H9 (cell line): Measurements from ENCODE around the gene AP5M1. TPM values are rescaled to one million over a fixed set of nuclear protein-coding genes. Genes with fewer than 3 reads are reported as not detected.
A peak's percentile ranks its signal among the peaks of the same experiment; 100 is the strongest.

Experiments used
- DNase-seq: peaks from one replicate; pipeline ENCODE4 v3.0.0-alpha.2; 2017
- H2AFZ ChIP-seq: one replicate; pipeline ENCODE4 v1.6.1; 2013; ENCODE audit warnings: mild to moderate bottlenecking, low read length, control low read depth, moderate library complexity
- H2AK5ac ChIP-seq: 2 replicates; pipeline ENCODE4 v1.6.1; 2013; ENCODE audit warnings: low read length, control low read depth, mixed read lengths; ENCODE audit not compliant: insufficient read length
- H2BK120ac ChIP-seq: one replicate; pipeline ENCODE4 v1.6.1; 2013; ENCODE audit warnings: low read depth, mild to moderate bottlenecking, low read length, control low read depth, inconsistent platforms; ENCODE audit not compliant: poor library complexity, severe bottlenecking
- H2BK12ac ChIP-seq: 2 replicates; pipeline ENCODE4 v1.6.1; 2013; ENCODE audit warnings: low read length, control low read depth, mixed read lengths, low read depth; ENCODE audit not compliant: insufficient read length
- H2BK15ac ChIP-seq: 2 replicates; pipeline ENCODE4 v1.6.1; 2013; ENCODE audit warnings: low read depth, low read length, control low read depth
- H2BK20ac ChIP-seq: one replicate; pipeline ENCODE4 v1.6.1; 2013; ENCODE audit warnings: low read depth, mild to moderate bottlenecking, low read length, control low read depth, inconsistent platforms; ENCODE audit not compliant: poor library complexity, severe bottlenecking
- H2BK5ac ChIP-seq: 2 replicates; pipeline ENCODE4 v1.6.1; 2013; ENCODE audit warnings: low read length, control low read depth, mixed read lengths; ENCODE audit not compliant: insufficient read length
- H3K14ac ChIP-seq: 2 replicates; pipeline ENCODE4 v1.6.1; 2013; ENCODE audit warnings: low read length, control low read depth; ENCODE audit not compliant: insufficient read depth
- H3K18ac ChIP-seq: 2 replicates; pipeline ENCODE4 v1.6.1; 2013; ENCODE audit warnings: low read depth, mild to moderate bottlenecking, mixed read lengths, low read length, control low read depth; ENCODE audit not compliant: insufficient read length
- H3K23ac ChIP-seq: 2 replicates; pipeline ENCODE4 v1.6.1; 2013; ENCODE audit warnings: low read length, control low read depth, mixed read lengths, low read depth; ENCODE audit not compliant: insufficient read length
- H3K23me2 ChIP-seq: 2 replicates; pipeline ENCODE4 v1.6.1; 2013; ENCODE audit warnings: low read depth, mild to moderate bottlenecking, mixed read lengths, low read length, control low read depth; ENCODE audit not compliant: insufficient read length, poor library complexity, severe bottlenecking
- H3K27ac ChIP-seq: 2 replicates; pipeline ENCODE4 v1.5.1; 2013; ENCODE audit warnings: low read length, control low read depth, mixed read lengths, low read depth; ENCODE audit not compliant: insufficient read length
- H3K27me3 ChIP-seq: 2 replicates; pipeline ENCODE4 v1.6.1; 2013; ENCODE audit warnings: low read length, control low read depth, inconsistent platforms; ENCODE audit not compliant: insufficient read depth
- H3K4ac ChIP-seq: 2 replicates; pipeline ENCODE4 v1.6.1; 2013; ENCODE audit warnings: low read depth, mild to moderate bottlenecking, control low read depth, inconsistent platforms, low read length, moderate library complexity
- H3K4me1 ChIP-seq: 2 replicates; pipeline ENCODE4 v1.6.1; 2013; ENCODE audit warnings: low read length, control low read depth, inconsistent platforms; ENCODE audit not compliant: insufficient read depth
- H3K4me2 ChIP-seq: 2 replicates; pipeline ENCODE4 v1.6.1; 2013; ENCODE audit warnings: low read length, control low read depth, mixed read lengths; ENCODE audit not compliant: insufficient read length, insufficient read depth
- H3K56ac ChIP-seq: 2 replicates; pipeline ENCODE4 v1.6.1; 2013; ENCODE audit warnings: low read depth, mild to moderate bottlenecking, mixed read lengths, low read length, control low read depth; ENCODE audit not compliant: insufficient read length
- H3K79me1 ChIP-seq: 2 replicates; pipeline ENCODE4 v1.6.1; 2013; ENCODE audit warnings: low read depth, mild to moderate bottlenecking, moderate library complexity, low read length, control low read depth, inconsistent platforms; ENCODE audit not compliant: insufficient read depth, poor library complexity, severe bottlenecking
- H3K79me2 ChIP-seq: 2 replicates; pipeline ENCODE4 v1.6.1; 2013; ENCODE audit warnings: low read length, control low read depth, inconsistent platforms; ENCODE audit not compliant: insufficient read depth
- H3K9ac ChIP-seq: 2 replicates; pipeline ENCODE4 v1.6.1; 2013; ENCODE audit warnings: low read length, control low read depth, mixed read lengths; ENCODE audit not compliant: insufficient read length; ENCODE audit errors: extremely low read depth
- H3K9me3 ChIP-seq: one replicate; pipeline ENCODE4 v1.6.1; 2013; ENCODE audit warnings: low read depth, low read length, inconsistent platforms; ENCODE audit not compliant: control insufficient read depth
- H3T11ph ChIP-seq: one replicate; pipeline ENCODE4 v1.6.1; 2013; ENCODE audit warnings: mild to moderate bottlenecking, low read length, control low read depth, inconsistent platforms
- H4K20me1 ChIP-seq: one replicate; pipeline ENCODE4 v1.6.1; 2013; ENCODE audit not compliant: control insufficient read depth, insufficient read length, insufficient read depth
- H4K5ac ChIP-seq: 2 replicates; pipeline ENCODE4 v1.6.1; 2013; ENCODE audit warnings: low read depth, mild to moderate bottlenecking, mixed read lengths, low read length, control low read depth; ENCODE audit not compliant: insufficient read length
- H4K8ac ChIP-seq: replicated peaks from 2 replicates; pipeline ENCODE4 v1.6.1; 2013; ENCODE audit warnings: low read length, control low read depth, mixed read lengths, low read depth; ENCODE audit not compliant: insufficient read length
- H4K91ac ChIP-seq: 2 replicates; pipeline ENCODE4 v1.6.1; 2013; ENCODE audit warnings: low read depth, mild to moderate bottlenecking, moderate library complexity, mixed read lengths, low read length, control low read depth; ENCODE audit not compliant: insufficient read length
- H3K27ac Mint-ChIP-seq, 3 experiments: 2 replicates in 2 of 3; 3 replicates in 1 of 3; pipeline ENCODE4 v1.8.0; 2020 to 2021; ENCODE audit warnings: mixed read lengths in 3 of 3, mild to moderate bottlenecking in 1 of 3, moderate library complexity in 1 of 3
- H3K27me3 Mint-ChIP-seq: 2 replicates; pipeline ENCODE4 v1.8.0; 2021; ENCODE audit warnings: low read depth, mild to moderate bottlenecking, moderate library complexity, mixed read lengths
- H3K36me3 Mint-ChIP-seq, 3 experiments: 2 replicates in 2 of 3; 3 replicates in 1 of 3; pipeline ENCODE4 v1.8.0; 2020 to 2021; ENCODE audit warnings: low read depth in 3 of 3, mixed read lengths in 3 of 3; ENCODE audit not compliant: insufficient read depth in 1 of 3
- H3K4me1 Mint-ChIP-seq, 2 experiments: 2 replicates each; pipeline ENCODE4 v1.8.0; 2020; ENCODE audit warnings: mixed read lengths in 2 of 2
- H3K4me3 Mint-ChIP-seq, 2 experiments: 2 replicates in 1 of 2; 3 replicates in 1 of 2; pipeline ENCODE4 v1.8.0; 2020 to 2021; ENCODE audit warnings: mild to moderate bottlenecking in 2 of 2, mixed read lengths in 2 of 2, moderate library complexity in 1 of 2
- H3K9me3 Mint-ChIP-seq, 2 experiments: 2 replicates in 1 of 2; 3 replicates in 1 of 2; pipeline ENCODE4 v1.8.0; 2020; ENCODE audit warnings: mild to moderate bottlenecking in 2 of 2, mixed read lengths in 2 of 2, moderate library complexity in 1 of 2
- WGBS: extraction: QIAGEN DNeasy Blood & Tissue Kit; methylation state at CpG from one replicate; pipeline ENCODE4 v1.1.7; 2013; ENCODE audit warnings: missing lambda C conversion rate, low lambda C conversion rate, mixed read lengths; ENCODE audit not compliant: insufficient read length; ENCODE audit errors: extremely low coverage; 5-methylcytosine and 5-hydroxymethylcytosine counted together
- total RNA-seq: library from RNA; stranded (reverse); gene quantifications from 2 replicates; pipeline ENCODE4 v1.2.1, GENCODE V29; 2021
- TF ChIP-seq, protein P1 (sequence below): fragments of 200-600 bp; sonication (generic); conservative IDR thresholded peaks from 3 replicates; pipeline ENCODE4 v1.8.0; 2021; ENCODE audit warnings: antibody characterized with exemption, mild to moderate bottlenecking

Gene AP5M1
- total RNA-seq, 1 experiment from 2014 or later: 42.6 TPM

DNA sequence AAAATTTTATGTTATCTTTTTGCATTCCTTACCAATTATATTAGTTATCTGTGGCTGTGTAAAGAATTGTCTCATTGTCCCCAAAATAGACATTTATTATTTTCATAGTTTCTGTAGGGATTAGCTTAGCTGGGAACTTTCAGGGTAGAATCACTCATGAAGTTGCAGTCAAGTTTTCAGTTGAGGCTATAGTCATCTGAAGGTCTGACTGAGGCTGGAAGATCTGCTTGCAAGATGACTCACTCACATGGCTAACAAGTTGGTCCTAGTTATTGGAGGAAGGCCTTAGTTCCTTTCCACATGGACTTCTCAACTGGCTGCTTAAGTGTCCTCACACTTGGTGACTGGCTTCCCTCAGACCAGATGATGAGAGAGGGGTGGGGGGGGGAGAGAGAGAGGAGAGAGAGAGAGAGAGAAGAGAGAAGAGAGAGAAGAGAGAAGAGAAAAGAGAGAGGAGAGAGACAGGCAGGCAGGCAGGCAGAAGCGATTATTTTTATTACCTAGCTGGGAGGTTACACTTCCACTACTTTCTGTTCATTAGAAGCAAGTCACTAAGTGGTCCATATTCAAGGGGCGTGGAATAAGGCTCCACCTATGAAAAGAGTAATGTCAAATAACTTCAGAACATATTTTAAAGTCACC, 6.4 kb downstream of the AP5M1 start:
- H2BK15ac ChIP-seq: peak overlapping the region; percentile 94; the same call in 1 of the 2 replicates
- peaks cover 13% of the 10 kb centered on the region; the same call in 1 of the 2 replicates for H3K79me2 ChIP-seq
- no peak overlapping the region for H3K27ac ChIP-seq
- no peak overlapping the region for H3K23ac ChIP-seq
- no peak overlapping the region for H3T11ph ChIP-seq
- Mint-ChIP-seq H3K27me3 (no peaks in the 10 kb centered on the region), H3K36me3 (peaks cover 2 to 26% (median 23%) of the 10 kb centered on the region in 3 experiments; a peak in 5 of 7 replicates), H3K4me1 (peaks cover 9 to 11% of the 10 kb centered on the region in 2 experiments), H3K27ac (peak overlapping the region in 1 of 3 experiments; percentile 39; a peak in 1 of 7 replicates), H3K9me3 (no peaks in the 10 kb centered on the region), H3K4me3 (no peak overlapping the region)
- no peak overlapping the region for H3K18ac ChIP-seq
- H3K4me1 ChIP-seq: no peaks in the 10 kb centered on the region
- H3K4me2 ChIP-seq: no peak overlapping the region
- no peaks in the 10 kb centered on the region for H3K9me3 ChIP-seq
- H2BK12ac ChIP-seq: no peak overlapping the region
- H4K20me1 ChIP-seq: no peaks in the 10 kb centered on the region
- H3K79me1 ChIP-seq: peaks cover 5% of the 10 kb centered on the region
- H3K27me3 ChIP-seq: no peaks in the 10 kb centered on the region
- H2AFZ ChIP-seq: no peak overlapping the region
- H2BK20ac ChIP-seq: no peak overlapping the region
- H3K4ac ChIP-seq: no peak overlapping the region
- no peak for DNase-seq
- H3K23me2 ChIP-seq: no peaks in the 10 kb centered on the region
- H4K5ac ChIP-seq: no peak overlapping the region
- H3K14ac ChIP-seq: no peak overlapping the region
- WGBS: no CpG with 5 or more reads among the region's 2 CpGs
- H2BK5ac ChIP-seq: no peak overlapping the region
- H4K91ac ChIP-seq: no peak overlapping the region
- H2BK120ac ChIP-seq: no peak overlapping the region
- H4K8ac ChIP-seq: no peak overlapping the region
- no peak overlapping the region for H2AK5ac ChIP-seq
- TF ChIP-seq, protein P1, sequence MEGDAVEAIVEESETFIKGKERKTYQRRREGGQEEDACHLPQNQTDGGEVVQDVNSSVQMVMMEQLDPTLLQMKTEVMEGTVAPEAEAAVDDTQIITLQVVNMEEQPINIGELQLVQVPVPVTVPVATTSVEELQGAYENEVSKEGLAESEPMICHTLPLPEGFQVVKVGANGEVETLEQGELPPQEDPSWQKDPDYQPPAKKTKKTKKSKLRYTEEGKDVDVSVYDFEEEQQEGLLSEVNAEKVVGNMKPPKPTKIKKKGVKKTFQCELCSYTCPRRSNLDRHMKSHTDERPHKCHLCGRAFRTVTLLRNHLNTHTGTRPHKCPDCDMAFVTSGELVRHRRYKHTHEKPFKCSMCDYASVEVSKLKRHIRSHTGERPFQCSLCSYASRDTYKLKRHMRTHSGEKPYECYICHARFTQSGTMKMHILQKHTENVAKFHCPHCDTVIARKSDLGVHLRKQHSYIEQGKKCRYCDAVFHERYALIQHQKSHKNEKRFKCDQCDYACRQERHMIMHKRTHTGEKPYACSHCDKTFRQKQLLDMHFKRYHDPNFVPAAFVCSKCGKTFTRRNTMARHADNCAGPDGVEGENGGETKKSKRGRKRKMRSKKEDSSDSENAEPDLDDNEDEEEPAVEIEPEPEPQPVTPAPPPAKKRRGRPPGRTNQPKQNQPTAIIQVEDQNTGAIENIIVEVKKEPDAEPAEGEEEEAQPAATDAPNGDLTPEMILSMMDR: no peak
- no peak overlapping the region for H3K9ac ChIP-seq
- H3K56ac ChIP-seq: no peak overlapping the region
